Measurements from ENCODE around the gene OGFR. TPM values are rescaled to one million over a fixed set of nuclear protein-coding genes. Genes with fewer than 3 reads are reported as not detected.

OGFR gene
- total RNA-seq, 1 experiment from 2014 or later, result 50.1 TPM

- no peaks in the 10 kb centered on the region for H3K27me3 ChIP-seq (ENCODE audit: control insufficient read depth, insufficient read depth, low read length)
These were observed 56.5 kb downstream of the OGFR start for GRCh38 chr20:62860924-62861691.

GRCh38 chr20:62861726-62862336 lies 57.2 kb downstream of the OGFR start, which contains the start of gene TCFL5:
TSS of gene TCFL5 (minus strand) at chr20:62861822. CDS start at chr20:62861670, 152 bp downstream.
- DNase-seq, result peak; percentile 99
- Histone ChIP-seq H3K36me3 (replicated peaks; ENCODE audit: control insufficient read depth, insufficient read depth, low read length) (peaks cover 5% of the 10 kb centered on the region), H3K4me3 (ENCODE audit: insufficient read depth, low read depth, low read length) (peak within 1 kb of the TSS; percentile 65), H3K27me3 (ENCODE audit: control insufficient read depth, insufficient read depth, low read length) (no peaks in the 10 kb centered on the region)

More at GRCh38 chr20:62860924-62861691, 56.5 kb downstream of the OGFR start:
- peaks cover 8% of the 10 kb centered on the region for H3K36me3 ChIP-seq (replicated peaks; ENCODE audit: control insufficient read depth, insufficient read depth, low read length)
- H3K4me3 ChIP-seq (ENCODE audit: insufficient read depth, low read depth, low read length), result peak overlapping the region; percentile 65
- DNase-seq, result peak; percentile 88

Other genes with a start within 250 kb of the OGFR start
- 14.6 and 18.4 TPM in 2 replicates for gene SLCO4A1, start 162.3 kb upstream of the OGFR start, total RNA-seq (2014; rRNA removed; shearing (Covaris generic))
- gene NTSR1, start 96.0 kb upstream of the OGFR start, total RNA-seq (2014; rRNA removed; shearing (Covaris generic)), result 0.30 and 1.1 TPM in 2 replicates
- gene MRGBP, start 8.4 kb upstream of the OGFR start, total RNA-seq (2014; rRNA removed; shearing (Covaris generic)), result 28.3 and 28.5 TPM in 2 replicates
- 131 and 139 TPM in 2 replicates for gene COL9A3, start 12.2 kb downstream of the OGFR start, total RNA-seq (2014; rRNA removed; shearing (Covaris generic))
- 25.7 and 36.8 TPM in 2 replicates for gene TCFL5, start 57.0 kb downstream of the OGFR start, total RNA-seq (2014; rRNA removed; shearing (Covaris generic))
- gene DIDO1, start 121.7 kb downstream of the OGFR start, total RNA-seq (2014; rRNA removed; shearing (Covaris generic)), result 53.2 and 63.4 TPM in 2 replicates
- 49.1 and 57.0 TPM in 2 replicates for gene GID8, start 133.3 kb downstream of the OGFR start, total RNA-seq (2014; rRNA removed; shearing (Covaris generic))
- gene SLC17A9, start 147.9 kb downstream of the OGFR start, total RNA-seq (2014; rRNA removed; shearing (Covaris generic)), result 32.6 and 41.4 TPM in 2 replicates
- gene BHLHE23, start 202.1 kb downstream of the OGFR start, total RNA-seq (2014; rRNA removed; shearing (Covaris generic)), result 2.1 TPM in 2 replicates